Adrenal gland (tissue), 5 donors: ENCODE data around the gene ARHGAP18.

ENCODE experiments used
- CTCF ChIP-seq, 6 experiments: fragments of 450-650 bp in 4 of 6; fragments of 200-600 bp in 2 of 6; sonication (generic) in 1 of 6; IDR thresholded peaks; 1 replicate in 5 of 6; 2 replicates in 1 of 6; pipeline versions ENCODE4 v1.5.1 to v1.8.0; 2016 to 2021; ENCODE audit warnings: antibody characterized with exemption in 6 of 6, mild to moderate bottlenecking in 2 of 6, moderate library complexity in 1 of 6
- POLR2A ChIP-seq, 2 donors: fragments of 450-650 bp; IDR thresholded peaks; one replicate each; pipeline ENCODE4 v1.6.1; 2017; ENCODE audit warnings: antibody characterized with exemption in 2 of 2, mild to moderate bottlenecking in 2 of 2, moderate library complexity in 1 of 2
- donor health status: DM: no; HTN: no; CAD: no.

GRCh38 chr6:129701721-129702455 is 8.1 kb downstream of the ARHGAP18 start:
- TF ChIP-seq CTCF (IDR thresholded peaks at IDR 0.05) (no peak), POLR2A (IDR thresholded peaks at IDR 0.05) (no peak)
